Stimulated activated naive CD4-positive, alpha-beta T cell treated with Interleukin-2 at 50 U/mL for 16 hours (primary cell): Measurements from ENCODE around the gene BATF3.
A peak's percentile ranks its signal among the peaks of the same experiment; 100 is the strongest.
"Not testable (repeated sequence)": the region's sequence is repeated elsewhere in the genome, so short reads cannot be mapped to it uniquely, and the experiment has no call there.

Experiments used
- DNase-seq: peaks from one replicate; lab custom pipeline; 2025; lab: John Stamatoyannopoulos, UW

The BATF3 gene

GRCh38 chr1:212699625-212700222, at the start of gene BATF3:
Gene BATF3, minus strand, starts transcription at chr1:212699840. Its CDS starts 78 bp downstream, at chr1:212699762.
- peak; percentile 70 for DNase-seq

DNA sequence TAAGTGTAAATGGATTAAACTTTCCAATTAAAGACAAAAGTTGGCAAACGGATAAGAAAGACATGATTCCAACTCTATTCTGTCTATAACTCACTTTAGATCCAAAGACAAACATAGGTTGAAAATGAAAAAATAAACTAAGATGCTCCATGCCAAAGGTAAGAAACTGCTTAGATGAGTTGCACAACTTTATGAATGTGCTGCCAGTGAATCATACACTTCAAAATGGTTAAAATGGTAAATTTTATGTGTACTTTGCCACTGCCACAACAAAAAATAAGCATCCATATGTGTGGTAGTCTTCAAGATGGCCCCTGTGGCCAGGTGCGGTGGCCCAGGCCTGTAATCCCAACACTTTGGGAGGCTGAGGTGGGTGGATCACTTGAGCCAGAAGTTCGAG, 46.9 kb upstream of the BATF3 start:
- no peak for DNase-seq

- DNase-seq: no peak
Observed at GRCh38 chr1:212745303-212745702, 45.7 kb upstream of the BATF3 start.

DNA sequence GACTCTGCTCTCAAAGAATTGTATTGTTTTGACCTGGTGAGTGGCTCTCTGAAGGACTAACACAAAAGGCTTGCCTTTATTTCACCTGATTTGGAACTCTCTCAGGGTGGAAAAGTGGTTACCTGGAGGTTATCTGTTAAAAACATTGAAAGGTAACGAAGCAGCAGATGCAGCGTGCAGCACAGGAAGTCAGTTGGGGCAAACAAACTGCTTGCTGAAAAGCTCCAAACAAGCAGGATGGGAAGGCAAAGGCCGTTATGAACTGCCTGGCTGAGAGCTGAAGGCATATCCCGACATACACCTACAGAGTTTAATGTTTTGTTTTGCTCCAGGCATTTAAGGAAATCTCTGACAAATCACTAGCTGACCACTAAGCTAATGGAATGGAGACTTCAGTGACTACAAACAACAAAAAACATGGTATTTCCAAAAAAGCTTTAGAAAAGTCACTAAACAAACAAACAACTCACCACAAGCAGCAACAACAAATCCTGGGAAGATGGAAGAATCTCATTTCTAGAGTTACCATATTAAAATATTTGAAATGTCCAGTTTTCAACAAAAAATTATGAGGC, 44.3 kb upstream of the BATF3 start:
- DNase-seq: no peak

GRCh38 chr1:212738330-212738729, 38.7 kb upstream of the BATF3 start:
- DNase-seq: no peak

GRCh38 chr1:212737559-212737958, 37.9 kb upstream of the BATF3 start:
- no peak for DNase-seq

DNA sequence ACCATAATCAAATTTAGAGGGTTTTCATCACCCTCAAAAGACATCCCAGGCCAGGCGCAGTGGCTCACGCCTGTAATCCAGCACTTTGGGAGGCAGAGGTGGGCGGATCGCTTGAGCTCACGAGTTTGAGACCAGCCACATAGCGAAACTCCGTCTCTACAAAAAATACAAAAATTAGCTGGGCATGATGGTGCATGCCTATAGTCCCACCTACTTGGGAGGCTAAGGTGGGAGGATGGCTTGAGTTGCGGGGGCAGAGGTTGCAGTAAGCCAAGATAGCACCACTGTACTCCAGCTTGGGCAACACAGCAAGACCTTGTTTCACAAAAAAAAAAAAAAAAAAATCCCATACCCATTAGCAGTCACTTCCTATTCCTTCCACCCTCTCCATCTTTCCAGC, 33.5 kb upstream of the BATF3 start:
- no peak for DNase-seq

DNA sequence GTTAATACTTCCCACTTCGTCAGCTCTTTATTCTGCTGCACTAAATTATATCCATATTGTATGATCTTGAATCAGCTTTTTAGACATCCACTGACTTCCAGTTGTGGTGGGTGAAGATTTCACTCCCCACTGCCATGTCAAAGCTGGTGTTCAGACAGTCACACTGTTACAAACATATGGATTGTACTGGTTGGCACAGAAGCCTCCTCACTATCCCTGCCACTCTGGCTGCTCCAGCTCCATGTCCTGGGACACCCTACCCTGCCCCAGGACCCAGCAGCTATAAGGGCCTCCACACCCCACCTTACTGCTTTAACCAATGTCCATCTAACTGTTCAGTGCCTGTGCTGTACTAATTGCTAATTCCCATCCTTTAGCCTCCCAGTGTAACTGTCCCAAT, 32.0 kb upstream of the BATF3 start:
- DNase-seq: no peak

DNA sequence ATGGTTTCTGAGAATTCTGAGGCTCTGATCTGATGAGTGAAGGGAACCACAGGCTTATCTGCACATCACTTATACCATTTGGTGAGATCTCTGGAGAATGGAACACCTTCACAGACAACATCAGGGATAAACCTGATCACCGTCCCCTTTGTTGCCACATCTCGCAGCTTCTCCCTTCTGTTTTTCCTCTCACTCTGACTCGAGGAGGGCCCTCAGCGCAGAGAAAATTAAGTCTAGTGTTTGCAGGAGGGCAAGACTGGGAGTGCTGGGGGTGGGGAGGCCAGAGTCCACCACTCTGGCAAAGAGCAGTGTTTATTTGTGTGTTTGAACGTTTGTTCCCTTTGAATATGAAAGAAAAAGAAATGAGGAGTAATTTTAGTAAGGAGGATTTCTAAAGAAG, 29.0 kb upstream of the BATF3 start:
- DNase-seq: no peak

- peak; percentile 18 for DNase-seq
Observed at GRCh38 chr1:212727386-212728181, 27.9 kb upstream of the BATF3 start.

- DNase-seq: not testable (repeated sequence)
Observed at GRCh38 chr1:212724679-212725078, 25.0 kb upstream of the BATF3 start.

DNA sequence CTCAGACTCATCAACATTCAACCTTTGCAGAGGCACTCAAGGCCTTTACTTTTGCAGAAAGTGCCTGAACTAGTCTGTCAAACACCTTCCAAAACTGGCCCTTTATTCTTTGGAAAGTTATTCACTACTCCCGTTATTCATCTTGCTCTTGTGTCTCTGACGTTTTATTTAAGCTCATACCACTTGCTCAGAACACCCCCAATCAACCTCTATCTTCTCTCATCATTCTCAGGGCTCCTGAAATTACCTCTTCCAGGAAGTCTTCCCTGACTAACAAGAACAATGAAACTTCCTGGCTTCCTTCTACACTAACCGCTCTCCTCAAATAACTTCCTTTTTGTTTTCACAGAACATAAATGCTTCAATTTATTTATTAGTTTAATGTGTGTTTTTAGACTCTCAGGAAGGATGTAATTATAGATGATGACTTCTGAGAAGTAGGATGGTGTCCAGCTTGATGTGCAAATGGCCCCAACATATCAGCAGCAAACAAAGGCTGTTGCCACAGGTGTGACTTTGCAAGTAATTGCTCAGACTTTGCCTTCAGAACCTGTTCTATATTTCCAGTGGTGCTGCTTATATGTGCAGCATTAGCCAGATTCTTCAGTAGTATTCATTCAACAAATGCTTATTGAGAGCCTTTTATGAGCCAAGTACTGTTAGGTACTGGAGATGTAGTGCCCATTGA, 22.8 kb upstream of the BATF3 start:
- DNase-seq: no peak

DNA sequence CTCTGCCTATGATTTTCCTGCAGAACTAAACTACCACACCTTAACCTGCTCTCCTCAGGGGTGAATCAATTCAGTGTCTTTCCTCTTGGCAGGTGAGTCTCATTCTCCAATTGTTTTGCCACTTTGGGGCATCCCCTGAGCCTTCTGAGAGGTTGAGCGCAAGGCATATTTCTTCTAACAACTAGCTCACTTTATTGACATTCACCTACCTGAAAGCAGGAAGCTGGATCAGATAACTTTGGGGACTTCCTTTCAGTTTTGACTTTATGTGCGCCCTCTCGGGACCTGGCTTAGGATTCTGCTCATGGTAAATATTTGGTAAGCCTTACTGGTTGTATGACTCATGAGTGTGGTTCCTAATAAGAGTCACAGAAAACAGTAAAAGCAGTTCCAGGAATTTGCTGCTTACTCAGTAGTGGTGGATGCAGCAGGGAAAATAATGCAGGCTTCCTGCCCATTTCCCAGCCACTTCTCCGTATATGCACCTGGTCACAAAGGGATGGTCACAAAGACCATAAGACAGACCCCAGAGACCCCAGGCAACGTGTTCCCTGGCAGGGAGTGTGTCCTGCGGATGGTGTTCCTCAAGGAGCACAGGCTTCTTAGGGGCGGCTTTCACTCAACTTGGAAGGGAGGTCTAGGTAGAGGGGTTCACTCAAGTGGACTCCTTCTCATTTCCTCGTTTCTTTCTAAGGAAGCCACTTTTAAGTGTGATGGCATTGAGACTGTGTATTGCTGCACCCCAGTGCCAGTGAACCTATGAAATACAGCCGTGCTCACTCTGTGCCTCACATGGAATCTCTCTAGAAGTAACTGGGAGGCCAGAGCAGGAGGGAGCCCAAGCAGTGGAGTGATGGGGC, 22.0 kb upstream of the BATF3 start:
- DNase-seq: peak; percentile 24

DNA sequence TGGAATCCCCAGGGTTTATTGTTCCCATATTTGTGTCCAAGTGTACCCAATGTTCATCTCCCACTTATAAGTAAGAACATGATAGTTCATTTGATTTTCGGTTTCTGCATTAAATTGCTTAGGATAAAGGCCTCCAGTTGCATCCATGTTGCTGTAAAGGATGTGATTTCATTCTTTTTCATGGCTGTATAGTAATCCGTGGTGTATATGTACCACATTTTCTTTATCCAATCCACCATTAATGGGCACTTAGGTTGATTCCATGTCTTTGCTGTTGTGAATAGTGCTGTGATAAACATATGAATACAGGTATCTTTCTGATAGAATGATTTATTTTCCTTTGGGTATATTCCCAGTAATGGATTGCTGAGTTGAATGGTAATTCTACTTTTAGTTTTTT, 20.0 kb upstream of the BATF3 start:
- no peak for DNase-seq

DNA sequence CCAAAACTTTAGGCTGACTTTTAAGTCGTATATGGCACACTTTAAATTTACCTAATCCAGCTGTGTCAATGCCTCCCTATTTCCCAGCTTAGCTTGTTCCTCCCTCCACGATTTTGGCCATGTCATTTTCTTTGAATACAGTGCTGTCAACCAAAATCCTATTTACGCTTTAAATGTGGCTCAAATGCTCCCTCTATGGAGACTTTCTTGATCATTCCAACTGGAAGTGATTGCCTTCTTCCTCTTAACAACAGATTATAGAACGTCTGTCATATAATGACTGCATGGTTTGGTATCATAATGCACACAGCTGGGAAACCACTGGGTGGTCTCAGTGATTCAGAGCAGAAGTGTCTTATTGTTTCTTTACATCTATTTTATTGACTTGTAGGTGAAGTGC, 18.9 kb upstream of the BATF3 start:
- DNase-seq: no peak

DNA sequence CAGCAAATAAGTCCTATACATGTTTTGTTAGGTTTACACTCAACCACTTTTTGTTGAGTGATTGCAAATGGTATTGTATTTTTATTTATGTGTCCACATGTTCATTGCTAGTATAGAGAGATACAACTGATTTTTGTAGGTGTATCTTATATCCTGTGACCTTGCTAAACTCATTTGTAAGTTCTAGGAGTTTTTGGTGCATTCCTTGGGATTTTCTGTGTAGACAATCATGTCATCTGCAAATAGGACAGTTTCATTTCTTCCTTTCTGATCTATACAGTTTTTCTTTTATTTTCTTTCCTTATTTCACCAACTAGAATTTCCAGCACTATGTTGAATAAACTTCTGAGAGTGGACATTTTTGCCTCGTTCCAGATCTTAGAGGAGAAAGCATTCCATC, 16.5 kb upstream of the BATF3 start:
- DNase-seq: no peak

- no peak for DNase-seq
Observed at GRCh38 chr1:212713465-212714136, 14.0 kb upstream of the BATF3 start.

DNA sequence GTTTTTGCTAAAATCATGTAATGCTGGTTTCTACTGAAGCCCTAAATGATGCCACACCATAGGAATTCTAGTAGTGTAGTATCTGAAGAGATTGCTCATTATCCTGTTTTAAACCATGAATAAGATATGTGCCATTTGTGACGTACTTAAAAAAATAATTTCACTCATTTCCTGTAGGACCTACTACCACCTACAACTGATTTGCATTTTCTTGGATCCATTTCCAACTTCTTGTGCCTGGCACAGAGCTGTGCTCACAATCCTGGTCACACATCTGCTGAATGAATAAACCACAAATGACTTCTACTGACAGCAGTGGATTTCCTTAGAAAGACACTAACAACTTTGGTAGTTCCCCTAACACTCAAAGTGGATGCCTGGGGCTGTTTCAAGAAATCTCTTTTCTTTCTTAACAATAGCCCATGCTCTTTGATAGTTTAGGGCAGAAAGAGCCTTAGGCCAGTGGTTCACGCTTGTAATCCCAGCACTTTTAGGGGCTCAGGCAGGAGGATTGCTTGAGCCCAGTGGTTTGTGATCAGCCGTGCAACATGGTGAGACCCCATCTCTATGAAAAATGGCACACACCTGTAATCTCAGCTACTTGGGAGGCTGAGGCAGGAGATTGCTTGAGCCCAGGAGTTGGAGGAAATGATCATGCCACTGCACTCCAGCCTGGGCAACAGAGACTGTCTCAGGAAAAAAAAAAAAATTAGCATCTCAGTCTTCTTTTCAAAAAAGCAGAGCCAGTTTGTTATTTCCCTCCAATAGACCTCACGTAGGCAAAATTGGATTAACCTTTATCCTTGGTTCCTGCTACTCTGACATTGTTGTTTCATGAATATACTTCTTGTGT, 13.0 kb upstream of the BATF3 start:
- DNase-seq: no peak

DNA sequence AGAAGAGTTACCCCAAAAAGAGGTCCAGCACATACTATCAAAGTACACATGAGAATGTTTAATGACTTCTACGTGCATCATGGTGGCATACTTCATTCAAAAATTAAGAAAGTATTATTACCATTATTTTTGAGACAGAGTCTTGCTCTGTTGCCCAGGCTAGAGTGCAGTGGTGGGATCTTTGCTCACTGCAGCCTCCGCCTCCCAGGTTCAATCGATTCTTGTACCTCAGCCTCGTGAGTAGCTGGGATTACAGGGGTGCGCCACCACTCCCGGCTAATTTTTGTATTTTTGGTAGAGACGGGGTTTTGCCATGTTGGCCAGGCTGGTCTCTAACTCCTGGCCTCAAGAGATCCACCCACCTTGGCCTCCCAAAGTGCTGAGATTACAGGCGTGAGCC, 12.3 kb upstream of the BATF3 start:
- DNase-seq: not testable (repeated sequence)

DNA sequence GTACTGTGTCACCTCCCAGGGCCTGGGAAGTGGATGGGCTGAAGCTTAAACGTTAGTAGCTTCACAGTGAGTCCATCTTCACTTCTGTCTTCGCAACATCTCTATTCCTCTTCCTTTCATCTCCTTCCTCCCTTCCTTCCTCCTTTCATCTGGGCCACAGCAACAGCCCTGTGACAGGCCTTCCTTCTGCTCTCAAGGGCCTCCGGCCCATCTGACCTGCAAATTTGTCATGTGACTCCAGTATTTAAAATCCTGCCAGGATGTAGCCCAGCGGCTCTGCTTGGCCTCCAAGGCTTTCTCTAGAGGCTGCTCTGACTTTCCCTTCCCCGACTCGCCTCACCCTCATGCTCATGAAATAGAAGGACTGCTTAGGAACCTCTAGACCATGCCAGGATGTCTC, 10.9 kb upstream of the BATF3 start:
- DNase-seq: no peak
